ENCODE results near the gene HEG1.
"Not testable (repeated sequence)": the region's sequence is repeated elsewhere in the genome, so short reads cannot be mapped to it uniquely, and the experiment has no call there.

HEG1 gene

GRCh38 chr3:124982855-124983254 is 72.9 kb downstream of the HEG1 start:
- no peak for DNase-seq

GRCh38 chr3:124981472-124981871 is 74.3 kb downstream of the HEG1 start:
- no peak for DNase-seq

DNA sequence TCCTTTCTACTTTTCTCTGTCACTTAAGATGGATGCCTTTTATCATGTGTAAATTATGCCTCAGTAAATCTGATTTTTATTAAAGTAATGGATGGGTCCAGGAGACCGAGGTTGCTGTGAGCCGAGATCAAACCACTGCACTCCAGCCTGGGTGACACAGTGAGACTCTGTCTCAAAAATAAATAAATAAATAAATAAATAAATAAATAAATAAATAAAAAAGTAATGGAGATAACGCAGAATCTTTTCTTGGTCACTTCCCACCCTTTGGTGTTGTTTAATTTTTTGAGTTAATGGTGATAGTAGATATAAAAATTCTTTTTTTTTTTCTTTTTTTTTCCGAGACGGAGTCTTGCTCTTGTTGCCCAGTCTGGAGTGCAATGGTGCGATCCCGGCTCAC is 77.2 kb downstream of the HEG1 start:
- no peak for DNase-seq

GRCh38 chr3:124976383-124976782 is 79.4 kb downstream of the HEG1 start:
- DNase-seq, result no peak

GRCh38 chr3:124974691-124975090 is 81.1 kb downstream of the HEG1 start:
- DNase-seq, result no peak

GRCh38 chr3:124973290-124973689 is 82.5 kb downstream of the HEG1 start:
- no peak for DNase-seq

GRCh38 chr3:124972457-124972856 is 83.3 kb downstream of the HEG1 start:
- peak; percentile 46 for DNase-seq

DNA sequence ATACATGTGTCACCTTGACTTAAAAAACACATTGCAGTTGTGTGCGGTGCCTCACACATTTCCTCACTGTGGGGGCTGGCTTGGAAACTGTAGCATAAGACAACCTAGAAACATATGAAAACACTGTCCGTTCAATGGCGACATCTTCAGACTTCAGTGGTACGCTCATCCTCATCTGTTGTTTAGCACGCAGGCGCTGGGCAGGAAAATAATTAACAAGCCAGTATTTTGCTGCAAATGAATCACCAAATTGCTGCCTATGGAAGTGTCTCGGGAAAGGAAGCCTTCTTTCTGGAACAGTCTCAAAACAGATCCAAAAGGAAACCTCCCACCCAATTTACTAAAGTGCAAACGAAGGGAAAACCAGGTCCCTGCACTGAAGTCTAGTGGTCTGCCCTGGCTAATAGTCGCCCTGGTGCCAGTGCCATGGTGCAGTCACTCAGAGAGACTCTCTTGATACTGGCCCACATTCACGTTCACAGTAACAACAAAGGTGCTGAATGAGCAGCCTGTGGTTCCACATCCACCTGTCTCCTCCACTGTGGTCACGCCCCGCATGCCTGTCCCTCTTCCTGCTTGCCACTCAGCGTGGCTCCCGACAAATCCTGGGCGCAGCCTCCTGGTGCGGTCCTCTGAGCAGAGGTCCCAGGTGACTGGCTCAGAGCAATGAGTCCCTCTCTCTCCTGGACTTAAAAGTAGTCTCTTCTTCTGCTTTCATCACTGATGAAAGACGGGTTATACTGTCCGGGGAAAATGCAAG is 85.7 kb downstream of the HEG1 start:
- no peak for DNase-seq

GRCh38 chr3:124969190-124969589 is 86.6 kb downstream of the HEG1 start:
- no peak for DNase-seq

DNA sequence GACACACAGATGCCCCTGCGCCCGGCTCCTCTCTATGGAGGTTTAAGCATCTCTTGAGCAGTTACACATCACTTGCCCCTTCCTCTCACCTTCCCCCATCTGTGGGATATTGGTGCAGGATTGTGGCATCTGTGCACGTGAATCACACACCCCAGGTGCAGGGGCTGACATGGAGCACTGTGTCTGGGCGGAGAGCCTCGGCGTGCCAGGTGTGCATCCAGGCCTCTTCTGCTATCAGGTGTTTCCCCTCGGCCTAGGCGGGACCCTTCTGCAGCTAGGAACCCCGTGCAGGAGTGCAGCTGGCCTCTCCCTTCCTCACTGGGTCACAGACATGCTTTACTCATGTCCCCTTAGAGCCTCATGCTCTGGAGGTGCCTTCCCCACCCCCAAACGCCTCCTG is 87.8 kb downstream of the HEG1 start:
- no peak for DNase-seq

- DNase-seq, result no peak
These were observed 89.0 kb downstream of the HEG1 start for GRCh38 chr3:124966521-124967445.

- DNase-seq, result peak; percentile 88
These were observed 90.4 kb downstream of the HEG1 start for GRCh38 chr3:124965413-124965812.

DNA sequence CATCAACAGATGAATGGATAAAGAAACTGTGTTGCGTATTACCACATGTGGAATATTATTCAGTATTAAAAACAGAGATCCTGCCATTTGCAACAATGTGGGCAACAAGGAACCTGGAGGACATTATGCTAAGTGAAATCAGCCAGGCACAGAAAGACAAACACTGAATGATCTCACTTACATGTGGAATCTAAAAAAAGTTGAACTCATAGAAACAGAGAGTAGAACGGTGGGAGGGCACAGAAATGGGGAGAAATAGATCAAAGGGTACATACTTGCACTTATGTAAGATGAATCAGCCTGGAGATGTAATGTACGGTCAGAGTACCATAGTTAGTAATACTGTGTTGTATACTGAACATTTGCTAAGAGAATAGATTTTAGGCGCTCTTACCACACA is 91.4 kb downstream of the HEG1 start:
- no peak for DNase-seq

GRCh38 chr3:124963755-124964154 is 92.0 kb downstream of the HEG1 start:
- DNase-seq, result no peak

DNA sequence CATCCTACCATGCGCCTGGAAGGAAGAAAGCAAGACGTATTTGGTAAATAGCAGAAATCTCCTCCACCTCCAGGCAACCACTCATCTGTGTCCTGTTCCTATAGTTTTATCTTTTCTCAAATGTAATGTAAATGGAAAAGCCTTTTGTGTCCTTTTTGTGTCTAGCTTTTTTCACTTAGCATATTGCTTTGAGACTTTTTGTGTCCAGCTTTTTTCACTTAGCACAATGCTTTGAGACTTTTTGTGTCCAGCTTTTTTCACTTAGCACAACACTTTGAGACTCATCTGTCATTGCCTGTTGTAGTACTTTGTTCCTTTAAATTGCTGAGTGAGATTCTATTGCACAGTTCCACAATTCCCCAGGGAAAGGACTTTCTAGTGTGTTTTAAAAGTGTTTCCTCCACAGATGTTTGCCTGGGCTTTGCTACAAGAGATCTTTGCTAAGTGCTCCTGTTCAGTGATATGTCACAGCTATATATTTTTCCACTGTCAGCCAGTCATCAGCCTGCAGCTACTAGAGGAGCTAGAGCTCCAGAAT is 93.3 kb downstream of the HEG1 start:
- no peak for DNase-seq

GRCh38 chr3:124960698-124961097 is 95.1 kb downstream of the HEG1 start:
- no peak for DNase-seq

DNA sequence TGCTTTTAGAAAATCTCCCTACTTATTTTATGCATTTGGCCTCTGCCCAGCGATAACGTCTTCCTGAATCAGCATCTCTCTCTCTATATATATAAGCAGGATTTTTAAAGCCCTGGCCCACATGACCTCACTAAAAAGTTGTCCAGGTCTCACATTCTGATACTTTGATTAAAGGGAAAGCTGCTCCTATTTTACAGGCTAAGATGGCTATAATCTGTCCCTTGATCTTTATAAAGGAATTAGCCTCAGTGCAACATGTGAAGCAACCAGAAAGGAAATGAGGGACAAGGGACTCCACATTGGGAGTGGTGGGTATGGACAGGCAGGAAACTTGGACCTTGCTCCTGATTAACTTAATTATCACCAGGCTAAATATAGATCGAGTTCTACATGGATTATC is 95.7 kb downstream of the HEG1 start:
- no peak for DNase-seq

- not testable (repeated sequence) for DNase-seq
These were observed 97.8 kb downstream of the HEG1 start for GRCh38 chr3:124957951-124958350.

GRCh38 chr3:124952282-124952855 is 103.4 kb downstream of the HEG1 start:
- peak; percentile 48 for DNase-seq

DNA sequence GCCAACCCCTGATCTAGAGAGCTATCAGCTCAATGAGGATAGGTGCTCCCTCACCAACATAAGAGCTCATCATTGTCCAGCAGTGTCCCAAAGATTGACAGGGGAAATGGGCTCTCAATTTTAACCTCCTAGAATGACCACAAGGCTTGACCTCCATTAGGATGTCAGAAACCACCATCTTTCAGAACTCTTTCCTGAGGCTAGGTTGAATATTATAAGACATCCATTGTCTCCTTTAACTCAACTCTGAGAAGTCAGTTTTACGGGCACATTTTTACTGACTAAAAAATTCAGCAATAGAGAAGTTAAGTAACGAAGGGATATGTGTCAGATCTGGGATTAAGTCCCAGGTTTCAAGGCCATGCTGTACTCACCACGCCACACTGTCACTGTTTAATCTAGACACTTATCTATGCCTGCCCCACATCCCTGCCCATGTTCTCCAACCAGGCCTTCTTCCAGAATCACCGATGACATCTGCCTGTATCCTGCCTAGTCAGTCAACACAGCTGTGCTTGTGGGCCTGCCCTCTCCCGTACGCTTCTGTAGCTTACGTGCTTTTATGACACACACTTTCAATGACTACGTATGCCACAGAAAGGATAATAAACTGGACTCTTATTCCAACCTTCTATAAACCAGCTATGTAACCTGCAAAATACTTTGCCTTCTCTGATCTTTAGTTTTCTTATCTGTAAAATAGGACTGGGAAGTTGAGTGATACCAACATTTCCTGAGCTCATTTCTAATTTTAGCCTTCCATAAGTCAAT is 104.1 kb downstream of the HEG1 start:
- peak; percentile 39 for DNase-seq

GRCh38 chr3:124950026-124950425 is 105.8 kb downstream of the HEG1 start:
- no peak for DNase-seq

DNA sequence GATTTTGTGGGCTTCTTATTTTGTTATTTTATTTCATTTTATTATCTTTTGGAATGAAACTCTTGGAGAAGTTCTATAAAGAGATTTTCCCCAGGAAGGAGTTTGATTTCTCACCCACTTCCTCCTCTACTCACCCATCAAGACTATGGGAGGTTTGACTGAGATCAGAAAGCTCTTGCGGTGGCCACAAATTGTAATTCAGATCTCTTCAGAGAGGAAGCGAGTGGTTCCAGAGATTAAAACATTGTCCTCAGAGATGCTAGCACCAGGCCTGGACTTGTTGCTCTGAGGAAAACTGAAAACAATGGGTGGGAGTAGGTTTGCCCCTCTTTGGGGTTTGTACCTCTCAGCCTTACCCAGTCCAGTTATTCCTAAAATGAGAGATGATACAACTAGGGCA is 113.2 kb downstream of the HEG1 start:
- no peak for DNase-seq

GRCh38 chr3:124941771-124942170 is 114.0 kb downstream of the HEG1 start:
- no peak for DNase-seq

Measured in NCI-H2029 treated with DMSO at 0.1 percent for 48 hours (cell line).